Prostate gland (tissue), 2 donors: ENCODE results near the gene PARP15.

Experiments used
- CTCF ChIP-seq, 4 experiments: fragments of 200-600 bp in 2 of 4; fragments of 450-650 bp in 2 of 4; sonication (generic) in 2 of 4; IDR thresholded peaks; 1 replicate in 3 of 4; 2 replicates in 1 of 4; pipeline ENCODE4 v1.5.1; 2016 to 2019; ENCODE audit warnings: antibody characterized with exemption in 4 of 4, mild to moderate bottlenecking in 2 of 4, moderate library complexity in 2 of 4
- POLR2A ChIP-seq: fragments of 450-650 bp; IDR thresholded peaks from one replicate; pipeline ENCODE4 v1.6.1; 2016; ENCODE audit warnings: antibody characterized with exemption, mild to moderate bottlenecking

- TF ChIP-seq CTCF (IDR thresholded peaks at IDR 0.05) (no peak), POLR2A (no peak)
Measured at GRCh38 chr3:122580470-122580869, 3.0 kb downstream of the PARP15 start.
